Cerebellar nuclear complex (tissue), 1 donor: ENCODE data around the gene TFAP2E.

Experiments
- DNase-seq, 2 experiments: peaks; one replicate each; lab custom pipeline; 2025; lab: John Stamatoyannopoulos, UW

TFAP2E gene

GRCh38 chr1:35573198-35574124, at the start of gene TFAP2E:
TFAP2E (plus strand) TSS chr1:35573314; CDS start chr1:35573578, 264 bp downstream.
- no peak for DNase-seq

- DNase-seq: no peak
Measured at GRCh38 chr1:35524106-35524505, 49.0 kb upstream of the TFAP2E start.

- DNase-seq: no peak
Measured at GRCh38 chr1:35530168-35530567, 42.9 kb upstream of the TFAP2E start.

- DNase-seq: no peak
Measured at GRCh38 chr1:35530946-35531345, 42.2 kb upstream of the TFAP2E start.

GRCh38 chr1:35531368-35531767, 41.7 kb upstream of the TFAP2E start:
- DNase-seq: no peak

GRCh38 chr1:35532497-35533223, 40.5 kb upstream of the TFAP2E start:
- no peak for DNase-seq

- no peak for DNase-seq
Measured at GRCh38 chr1:35533586-35533985, 39.5 kb upstream of the TFAP2E start.

GRCh38 chr1:35535243-35535642, 37.9 kb upstream of the TFAP2E start:
- no peak for DNase-seq

GRCh38 chr1:35536556-35537162, 36.5 kb upstream of the TFAP2E start:
- DNase-seq: no peak

- DNase-seq: no peak
Measured at GRCh38 chr1:35537806-35538205, 35.3 kb upstream of the TFAP2E start.

GRCh38 chr1:35539073-35539823, 33.9 kb upstream of the TFAP2E start:
- no peak for DNase-seq

GRCh38 chr1:35539824-35540261, 33.3 kb upstream of the TFAP2E start:
- no peak for DNase-seq

- no peak for DNase-seq
Measured at GRCh38 chr1:35544976-35545375, 28.1 kb upstream of the TFAP2E start.

- DNase-seq: no peak
Measured at GRCh38 chr1:35546614-35547013, 26.5 kb upstream of the TFAP2E start.

- no peak for DNase-seq
Measured at GRCh38 chr1:35553851-35554250, 19.3 kb upstream of the TFAP2E start.

- no peak for DNase-seq
Measured at GRCh38 chr1:35554266-35555211, 18.6 kb upstream of the TFAP2E start.

- DNase-seq: no peak
Measured at GRCh38 chr1:35555212-35555584, 17.9 kb upstream of the TFAP2E start.

GRCh38 chr1:35555601-35556477, 17.3 kb upstream of the TFAP2E start:
- DNase-seq: no peak

- no peak for DNase-seq
Measured at GRCh38 chr1:35556484-35557117, 16.5 kb upstream of the TFAP2E start.
